ENCODE results near the gene SPATA33.

DNA sequence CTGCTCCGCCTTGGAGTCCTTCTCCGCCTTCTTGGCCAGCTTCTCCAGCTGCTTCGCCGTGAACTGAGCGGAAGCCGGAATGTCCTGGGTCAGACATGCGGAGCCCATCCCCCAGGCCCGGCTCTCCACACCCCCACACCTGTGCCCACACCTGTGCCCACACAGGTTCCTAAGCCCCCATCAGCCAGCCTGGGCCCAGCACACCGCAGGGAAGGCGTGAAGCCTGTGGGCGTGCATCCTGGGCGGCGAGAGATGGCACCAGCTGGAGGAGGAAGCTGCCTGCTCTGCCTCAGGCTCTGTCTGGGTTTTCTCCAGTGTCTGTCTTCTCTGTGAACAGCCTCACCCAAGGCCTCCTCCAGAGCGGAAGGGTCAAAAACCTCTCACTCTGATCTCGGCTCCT is 6.1 kb upstream of the SPATA33 start:
- TF ChIP-seq POLR2AphosphoS5 (IDR thresholded peaks at IDR 0.05) (no peak), POLR2A (IDR thresholded peaks at IDR 0.05) (no peak)
- TF ChIP-seq, protein P1, sequence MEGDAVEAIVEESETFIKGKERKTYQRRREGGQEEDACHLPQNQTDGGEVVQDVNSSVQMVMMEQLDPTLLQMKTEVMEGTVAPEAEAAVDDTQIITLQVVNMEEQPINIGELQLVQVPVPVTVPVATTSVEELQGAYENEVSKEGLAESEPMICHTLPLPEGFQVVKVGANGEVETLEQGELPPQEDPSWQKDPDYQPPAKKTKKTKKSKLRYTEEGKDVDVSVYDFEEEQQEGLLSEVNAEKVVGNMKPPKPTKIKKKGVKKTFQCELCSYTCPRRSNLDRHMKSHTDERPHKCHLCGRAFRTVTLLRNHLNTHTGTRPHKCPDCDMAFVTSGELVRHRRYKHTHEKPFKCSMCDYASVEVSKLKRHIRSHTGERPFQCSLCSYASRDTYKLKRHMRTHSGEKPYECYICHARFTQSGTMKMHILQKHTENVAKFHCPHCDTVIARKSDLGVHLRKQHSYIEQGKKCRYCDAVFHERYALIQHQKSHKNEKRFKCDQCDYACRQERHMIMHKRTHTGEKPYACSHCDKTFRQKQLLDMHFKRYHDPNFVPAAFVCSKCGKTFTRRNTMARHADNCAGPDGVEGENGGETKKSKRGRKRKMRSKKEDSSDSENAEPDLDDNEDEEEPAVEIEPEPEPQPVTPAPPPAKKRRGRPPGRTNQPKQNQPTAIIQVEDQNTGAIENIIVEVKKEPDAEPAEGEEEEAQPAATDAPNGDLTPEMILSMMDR (IDR thresholded peaks at IDR 0.05), result no peak

Data from gastroesophageal sphincter (tissue), 3 donors.